ENCODE results near the gene PDIA2.
"Not testable (repeated sequence)": the region's sequence is repeated elsewhere in the genome, so short reads cannot be mapped to it uniquely, and the experiment has no call there.

GRCh38 chr16:334164-334832 lies 51.3 kb downstream of the PDIA2 start:
- not testable (repeated sequence) for TF ChIP-seq EZH2phosphoT487 (IDR thresholded peaks at IDR 0.05; ENCODE audit: insufficient read depth, low read depth); EZH2 (IDR thresholded peaks at IDR 0.05; ENCODE audit: insufficient read depth, poor library complexity, severe bottlenecking)

Data from GM23248 (cell line).